Measurements from ENCODE around the gene FGF6.

Gene FGF6

DNA sequence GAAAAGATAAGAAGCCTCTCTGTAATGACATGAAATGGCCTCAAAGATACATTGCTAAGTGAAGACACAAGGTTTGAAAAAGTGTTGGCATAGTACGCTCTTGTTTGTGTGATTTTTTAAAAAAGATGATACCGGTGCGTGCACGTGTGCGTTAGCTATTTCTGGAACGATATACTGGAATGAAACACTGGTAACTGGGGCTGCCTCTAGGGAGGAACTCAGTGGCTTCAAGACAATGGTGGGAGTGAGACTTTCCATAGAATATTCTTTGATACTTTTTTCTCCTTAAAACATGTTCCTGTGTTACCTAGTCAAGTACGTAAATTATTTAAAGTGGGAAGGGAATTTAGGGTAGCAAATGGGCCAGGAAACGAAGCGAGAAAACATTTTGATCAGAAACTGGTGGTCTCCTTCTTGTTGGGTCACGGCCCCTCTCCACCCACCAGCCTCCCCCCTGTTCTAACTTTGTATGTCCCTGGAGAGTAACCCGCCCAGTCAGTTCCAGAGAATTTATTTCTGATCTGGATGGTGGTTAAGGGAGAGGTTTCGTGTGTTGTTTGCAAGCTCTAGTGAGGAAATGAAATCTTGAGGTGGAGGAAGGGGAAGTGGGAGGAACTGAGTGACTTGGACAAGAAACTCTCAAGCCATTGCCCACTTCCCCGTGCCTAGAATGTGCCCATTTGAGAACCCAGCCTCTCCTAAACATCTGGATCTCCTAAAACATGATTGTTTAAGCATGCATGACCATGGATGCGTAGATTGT lies 6.6 kb downstream of the FGF6 start:
- Mint-ChIP-seq H3K27ac (no peak overlapping the region), H3K9me3 (no peaks in the 10 kb centered on the region), H3K27me3 (no peaks in the 10 kb centered on the region), H3K4me1 (ENCODE audit: low read depth) (peaks cover 10% of the 10 kb centered on the region), H3K4me3 (no peak overlapping the region), H3K36me3 (ENCODE audit: low read depth) (no peaks in the 10 kb centered on the region)
- peak; percentile 7 for DNase-seq

DNA sequence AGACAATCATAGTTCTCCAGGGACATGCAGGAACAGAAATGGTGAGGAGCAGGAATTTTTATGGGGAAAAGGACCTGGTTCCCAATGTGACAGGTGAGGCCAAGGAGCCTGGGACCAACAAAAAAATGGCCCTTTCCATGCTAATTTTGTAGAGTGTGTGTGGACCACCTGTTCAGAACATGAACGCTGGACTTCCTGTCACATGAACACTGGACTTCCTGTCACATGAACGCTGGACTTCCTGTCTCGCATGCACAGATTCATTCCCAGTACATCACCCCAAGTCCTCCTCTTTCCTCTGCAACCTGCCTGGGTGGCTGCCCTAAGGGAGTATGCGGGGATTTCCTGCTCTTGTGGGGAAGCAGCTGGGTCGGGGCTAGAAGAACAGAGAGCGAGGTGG lies 10.1 kb downstream of the FGF6 start:
- DNase-seq, result no peak
- no peak overlapping the region for H3K4me3 Mint-ChIP-seq
- no peaks in the 10 kb centered on the region for H3K36me3 Mint-ChIP-seq (ENCODE audit: low read depth)
- H3K27me3 Mint-ChIP-seq, result no peaks in the 10 kb centered on the region
- H3K4me1 Mint-ChIP-seq (ENCODE audit: low read depth), result peaks cover 10% of the 10 kb centered on the region
- H3K27ac Mint-ChIP-seq, result no peak overlapping the region
- no peaks in the 10 kb centered on the region for H3K9me3 Mint-ChIP-seq

DNA sequence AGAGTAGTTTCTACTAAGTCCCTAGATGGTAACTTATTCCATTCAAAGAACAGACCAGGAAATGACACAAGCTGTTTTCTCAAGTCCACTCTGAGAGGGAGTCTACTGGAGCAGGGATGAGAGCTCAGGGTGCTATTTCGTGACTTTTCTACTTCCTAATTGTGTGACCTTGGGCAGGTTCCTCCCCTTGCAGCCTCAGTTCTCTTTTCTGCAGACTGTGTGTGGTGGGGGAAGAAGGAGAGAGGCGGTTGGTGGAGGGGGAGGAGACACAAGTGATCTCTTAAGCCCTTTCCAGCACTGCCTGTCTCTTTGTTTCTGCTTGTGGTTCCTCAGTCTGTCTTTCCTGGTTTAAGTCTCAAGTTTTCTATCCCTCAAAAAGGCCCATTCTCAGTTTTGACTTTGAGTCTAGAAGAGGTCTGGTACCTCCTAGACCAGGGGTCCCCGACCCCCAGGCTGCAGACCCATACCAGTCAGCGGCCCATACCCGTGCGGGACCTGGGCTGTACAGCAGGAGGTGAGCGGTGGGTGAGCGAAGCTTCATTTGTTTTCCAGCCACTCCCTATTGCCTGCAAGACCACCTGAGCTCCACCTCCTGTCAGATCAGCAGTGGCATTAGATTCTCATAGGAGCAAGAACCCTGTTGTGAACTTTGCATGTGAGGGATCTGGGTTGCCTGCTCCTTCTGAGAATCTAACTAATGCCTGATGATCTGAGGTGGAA lies 10.7 kb downstream of the FGF6 start:
- no peak for DNase-seq
- Mint-ChIP-seq H3K4me3 (no peak overlapping the region), H3K27me3 (no peaks in the 10 kb centered on the region), H3K27ac (no peak overlapping the region), H3K36me3 (ENCODE audit: low read depth) (no peaks in the 10 kb centered on the region), H3K9me3 (no peaks in the 10 kb centered on the region), H3K4me1 (ENCODE audit: low read depth) (peaks cover 10% of the 10 kb centered on the region)

DNA sequence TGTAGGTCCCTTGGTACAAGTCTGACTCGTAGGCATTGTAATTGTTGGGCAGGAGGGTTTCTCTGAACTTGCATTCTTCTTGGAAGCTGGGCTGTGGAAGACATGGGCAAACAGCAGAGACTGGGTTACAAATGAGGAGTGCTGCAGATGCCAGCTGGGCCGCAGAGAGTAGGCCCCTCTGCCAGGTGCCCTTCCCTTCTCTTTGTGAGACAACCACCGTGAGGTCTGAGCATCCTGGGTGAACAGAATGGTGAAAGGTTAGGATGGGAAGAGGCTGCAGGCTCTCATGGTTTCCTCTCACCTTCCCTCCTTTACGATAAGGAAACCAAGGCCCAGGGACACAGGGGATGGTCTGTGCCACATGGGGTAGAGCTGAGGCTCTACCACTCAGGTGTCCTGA lies 11.3 kb downstream of the FGF6 start:
- no peak overlapping the region for H3K27ac Mint-ChIP-seq
- H3K9me3 Mint-ChIP-seq, result no peaks in the 10 kb centered on the region
- H3K4me3 Mint-ChIP-seq, result no peak overlapping the region
- DNase-seq, result no peak
- H3K27me3 Mint-ChIP-seq, result no peaks in the 10 kb centered on the region
- H3K36me3 Mint-ChIP-seq (ENCODE audit: low read depth), result no peaks in the 10 kb centered on the region
- H3K4me1 Mint-ChIP-seq (ENCODE audit: low read depth), result peaks cover 7% of the 10 kb centered on the region

DNA sequence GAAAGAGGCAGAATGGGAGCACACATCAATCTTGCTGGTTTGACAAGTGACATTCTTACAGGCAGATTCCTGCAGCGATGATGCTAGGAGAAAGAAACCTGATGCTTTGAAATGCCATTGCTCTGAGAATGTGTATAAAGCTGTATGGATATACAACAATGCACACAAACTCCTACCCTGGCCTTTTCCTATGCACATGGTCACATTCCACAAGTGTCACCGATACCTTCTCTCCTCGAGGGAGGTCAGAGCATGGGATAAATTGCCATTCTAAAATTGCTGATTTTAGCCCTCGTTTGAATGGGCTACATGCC lies 11.9 kb downstream of the FGF6 start:
- Mint-ChIP-seq H3K27me3 (no peaks in the 10 kb centered on the region), H3K9me3 (no peaks in the 10 kb centered on the region), H3K27ac (no peak overlapping the region), H3K4me3 (no peak overlapping the region), H3K4me1 (ENCODE audit: low read depth) (peaks cover under 1% of the 10 kb centered on the region), H3K36me3 (ENCODE audit: low read depth) (no peaks in the 10 kb centered on the region)
- DNase-seq, result no peak

DNA sequence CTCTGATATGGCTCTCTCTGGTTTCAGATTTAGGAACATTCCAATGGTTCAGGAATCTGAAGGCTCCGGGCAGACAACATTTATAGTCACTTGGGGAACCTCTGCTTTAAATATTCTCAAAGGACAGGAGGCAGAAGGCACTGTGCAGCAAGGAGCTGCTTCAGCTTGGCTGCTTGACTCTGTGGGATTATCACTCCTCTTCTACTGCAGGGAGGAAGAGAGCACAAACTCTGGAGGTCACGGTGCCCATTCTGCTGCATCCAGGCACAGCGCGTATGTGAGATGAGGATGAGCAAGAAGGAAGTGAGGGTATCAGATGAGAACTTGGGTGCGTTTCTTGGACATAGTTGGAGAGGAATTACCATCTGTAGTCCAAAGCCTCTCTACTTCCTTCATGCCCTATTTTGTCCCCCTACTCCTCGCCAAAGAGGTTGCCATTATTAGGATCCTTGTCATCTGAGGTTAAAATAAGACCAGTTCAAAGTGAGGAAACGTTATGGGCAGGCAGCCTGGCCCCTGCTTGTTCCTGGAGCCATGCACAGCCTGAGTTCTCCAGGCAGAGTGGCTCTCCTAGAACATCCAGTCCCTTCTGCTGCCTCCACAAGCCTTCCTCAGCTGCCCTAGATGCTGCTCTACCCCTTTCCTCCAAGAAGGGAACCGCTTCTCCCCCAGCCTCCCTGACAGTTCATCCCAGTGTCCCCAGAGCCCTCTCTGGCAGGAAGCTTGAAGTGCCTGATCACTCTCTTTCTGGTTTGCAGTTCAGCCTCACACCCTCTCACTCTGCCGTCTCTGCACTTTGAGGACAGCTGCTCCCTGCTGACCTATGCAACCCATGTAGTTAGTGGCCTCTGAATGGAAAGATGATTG lies 12.5 kb downstream of the FGF6 start:
- no peaks in the 10 kb centered on the region for H3K36me3 Mint-ChIP-seq (ENCODE audit: low read depth)
- H3K4me3 Mint-ChIP-seq, result no peak overlapping the region
- no peaks in the 10 kb centered on the region for H3K4me1 Mint-ChIP-seq (ENCODE audit: low read depth)
- H3K27ac Mint-ChIP-seq, result no peak overlapping the region
- H3K27me3 Mint-ChIP-seq, result no peaks in the 10 kb centered on the region
- no peak for DNase-seq
- H3K9me3 Mint-ChIP-seq, result no peaks in the 10 kb centered on the region

GRCh38 chr12:4431866-4432265 lies 13.7 kb downstream of the FGF6 start:
- Mint-ChIP-seq H3K4me1 (ENCODE audit: low read depth) (no peaks in the 10 kb centered on the region), H3K27me3 (no peaks in the 10 kb centered on the region), H3K36me3 (ENCODE audit: low read depth) (no peaks in the 10 kb centered on the region), H3K9me3 (no peaks in the 10 kb centered on the region), H3K4me3 (no peak overlapping the region), H3K27ac (no peak overlapping the region)
- DNase-seq, result no peak

- H3K4me1 Mint-ChIP-seq (ENCODE audit: low read depth), result no peaks in the 10 kb centered on the region
- H3K36me3 Mint-ChIP-seq (ENCODE audit: low read depth), result no peaks in the 10 kb centered on the region
- no peak overlapping the region for H3K27ac Mint-ChIP-seq
- no peak overlapping the region for H3K4me3 Mint-ChIP-seq
- no peaks in the 10 kb centered on the region for H3K9me3 Mint-ChIP-seq
- no peaks in the 10 kb centered on the region for H3K27me3 Mint-ChIP-seq
- no peak for DNase-seq
Observed at GRCh38 chr12:4431436-4431835, 14.2 kb downstream of the FGF6 start.

DNA sequence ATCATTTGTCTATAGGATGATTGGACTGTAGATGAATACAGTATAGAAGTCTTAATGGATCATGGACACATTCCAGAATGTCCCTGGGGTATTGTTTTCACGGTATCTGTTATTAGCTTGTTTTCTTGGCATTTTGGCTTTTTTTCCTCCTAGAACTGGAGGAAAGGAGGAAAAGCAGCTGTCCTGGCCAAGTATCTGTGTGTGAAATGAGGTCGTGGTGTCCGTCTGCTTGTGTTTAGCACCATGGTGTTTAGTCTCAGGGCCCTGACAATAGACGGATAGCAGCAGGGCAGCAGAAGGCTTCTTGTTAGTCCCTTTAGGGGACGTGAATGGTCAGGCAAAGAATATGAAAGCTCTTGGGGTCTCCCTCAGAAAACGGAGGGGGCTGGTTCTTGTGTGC lies 21.2 kb downstream of the FGF6 start:
- no peak overlapping the region for H3K27ac Mint-ChIP-seq
- no peak overlapping the region for H3K4me3 Mint-ChIP-seq
- no peaks in the 10 kb centered on the region for H3K36me3 Mint-ChIP-seq (ENCODE audit: low read depth)
- H3K4me1 Mint-ChIP-seq (ENCODE audit: low read depth), result no peaks in the 10 kb centered on the region
- H3K9me3 Mint-ChIP-seq, result no peaks in the 10 kb centered on the region
- DNase-seq, result no peak
- no peaks in the 10 kb centered on the region for H3K27me3 Mint-ChIP-seq

DNA sequence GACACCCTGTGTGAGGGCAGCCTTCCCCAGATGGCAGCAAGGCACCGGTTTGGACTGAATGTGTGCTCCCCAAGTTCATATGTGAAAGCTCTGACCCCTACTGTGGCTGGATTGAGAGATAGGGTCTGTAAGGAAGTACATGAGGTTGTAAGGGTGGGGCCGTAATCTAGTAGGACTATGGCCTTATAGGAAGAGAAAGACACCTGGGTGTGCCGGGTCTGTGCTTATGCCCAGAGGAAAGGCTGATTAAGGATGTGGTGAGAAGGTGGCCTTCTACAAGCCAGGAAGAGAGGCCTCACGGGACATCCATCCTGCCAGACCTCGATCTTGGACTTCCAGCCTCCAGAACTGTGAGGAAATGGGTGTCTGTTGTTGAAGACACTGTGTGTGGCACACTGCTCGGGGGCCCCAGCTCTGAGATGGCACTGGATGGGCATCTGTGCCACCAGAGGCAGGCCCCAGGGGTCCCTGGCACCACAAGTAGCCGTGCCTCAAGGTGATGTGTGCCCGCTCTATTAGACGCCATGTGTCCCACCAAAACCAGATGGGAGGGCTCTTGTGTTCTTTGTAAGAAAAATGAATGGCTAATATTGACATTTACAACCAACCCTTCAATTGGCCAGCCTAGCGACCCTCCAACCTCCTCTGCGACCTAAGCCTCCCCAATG lies 22.0 kb downstream of the FGF6 start:
- Mint-ChIP-seq H3K9me3 (no peaks in the 10 kb centered on the region), H3K4me1 (ENCODE audit: low read depth) (no peaks in the 10 kb centered on the region), H3K27ac (no peak overlapping the region), H3K36me3 (ENCODE audit: low read depth) (no peaks in the 10 kb centered on the region), H3K27me3 (no peaks in the 10 kb centered on the region), H3K4me3 (no peak overlapping the region)
- no peak for DNase-seq

DNA sequence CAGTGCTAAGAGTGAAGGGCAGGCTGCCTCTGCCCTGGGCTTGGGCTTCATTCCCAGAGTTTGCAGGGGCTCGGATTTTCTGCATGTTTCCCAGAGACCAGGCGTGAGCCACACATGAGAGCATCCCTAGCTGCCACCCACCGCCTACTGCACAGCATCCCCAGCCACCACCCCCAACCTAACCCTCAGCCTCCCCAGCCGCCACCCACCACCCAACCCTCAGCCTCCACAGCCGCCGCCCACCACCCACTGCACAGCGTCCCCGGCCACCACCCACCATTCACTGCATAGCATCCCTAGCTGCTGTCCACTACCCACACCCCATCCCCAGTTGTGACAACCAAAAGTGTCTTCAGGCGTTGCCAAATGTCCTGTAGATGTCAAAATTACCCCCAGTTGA lies 22.6 kb downstream of the FGF6 start:
- Mint-ChIP-seq H3K9me3 (no peaks in the 10 kb centered on the region), H3K36me3 (ENCODE audit: low read depth) (no peaks in the 10 kb centered on the region), H3K4me1 (ENCODE audit: low read depth) (no peaks in the 10 kb centered on the region), H3K27me3 (no peaks in the 10 kb centered on the region), H3K4me3 (no peak overlapping the region), H3K27ac (no peak overlapping the region)
- no peak for DNase-seq

DNA sequence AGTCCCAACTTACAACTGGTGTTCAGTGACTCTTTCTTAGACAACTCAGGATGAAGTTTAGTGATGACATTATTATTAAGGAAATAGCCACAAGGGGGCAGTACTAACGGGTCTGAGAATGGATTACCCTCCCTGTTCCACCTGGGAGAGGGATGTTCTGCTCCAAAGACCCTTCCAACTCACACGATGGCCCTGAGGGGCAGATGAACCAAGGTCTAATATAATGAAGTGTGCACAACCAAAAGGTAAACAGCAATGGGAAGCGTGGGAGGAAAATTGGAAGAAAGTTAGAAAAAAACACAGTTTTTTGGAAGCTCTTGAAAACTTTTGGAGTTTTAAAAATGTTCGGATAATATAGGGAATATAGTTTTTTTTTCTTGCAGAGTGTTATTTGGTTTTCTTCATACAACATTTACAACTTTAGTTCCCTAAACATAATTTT lies 24.0 kb downstream of the FGF6 start:
- Mint-ChIP-seq H3K4me1 (ENCODE audit: low read depth) (no peaks in the 10 kb centered on the region), H3K36me3 (ENCODE audit: low read depth) (no peaks in the 10 kb centered on the region), H3K9me3 (no peaks in the 10 kb centered on the region), H3K4me3 (no peak overlapping the region), H3K27ac (no peak overlapping the region), H3K27me3 (peaks cover 5% of the 10 kb centered on the region)
- DNase-seq, result no peak

GRCh38 chr12:4420138-4420670 lies 25.4 kb downstream of the FGF6 start:
- no peak for DNase-seq
- peaks cover 17% of the 10 kb centered on the region for H3K27me3 Mint-ChIP-seq
- H3K36me3 Mint-ChIP-seq (ENCODE audit: low read depth), result no peaks in the 10 kb centered on the region
- H3K4me1 Mint-ChIP-seq (ENCODE audit: low read depth), result peaks cover 5% of the 10 kb centered on the region
- H3K4me3 Mint-ChIP-seq, result no peak overlapping the region
- no peak overlapping the region for H3K27ac Mint-ChIP-seq
- no peaks in the 10 kb centered on the region for H3K9me3 Mint-ChIP-seq

DNA sequence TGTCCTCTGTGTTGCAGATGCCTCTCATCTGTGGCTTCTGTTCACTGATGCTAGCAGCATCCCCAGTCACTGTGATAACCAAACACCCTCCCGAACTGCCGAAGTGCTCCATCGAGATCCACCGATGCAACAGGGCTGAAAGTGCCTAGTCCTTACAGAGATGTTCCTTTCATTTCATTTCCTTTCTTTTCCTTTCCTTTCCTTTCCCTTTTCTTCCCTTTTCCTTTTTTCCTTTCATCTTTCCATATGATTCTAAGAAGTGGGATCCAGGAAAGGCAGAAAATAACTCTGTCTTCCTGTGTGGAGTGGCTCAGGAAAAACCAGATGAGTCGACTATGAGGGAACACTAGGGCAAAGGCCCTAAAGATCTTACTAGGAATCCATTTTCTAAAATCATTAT lies 26.7 kb downstream of the FGF6 start:
- peaks cover 19% of the 10 kb centered on the region for H3K27me3 Mint-ChIP-seq
- H3K9me3 Mint-ChIP-seq, result no peaks in the 10 kb centered on the region
- no peak for DNase-seq
- no peaks in the 10 kb centered on the region for H3K36me3 Mint-ChIP-seq (ENCODE audit: low read depth)
- H3K4me1 Mint-ChIP-seq (ENCODE audit: low read depth), result peaks cover 11% of the 10 kb centered on the region
- no peak overlapping the region for H3K4me3 Mint-ChIP-seq
- H3K27ac Mint-ChIP-seq, result no peak overlapping the region

Measured in activated T-cell treated with anti-CD3 and anti-CD28 coated beads, Interleukin-2, amount 50 U/mL, for 24 hours (primary cell).